SK-N-SH (cell line): ENCODE measurements around the gene FALEC.

Experiments used
- TF ChIP-seq, protein P1 (sequence below): IDR thresholded peaks from 2 replicates; pipeline ENCODE4 v1.4.0; 2012; ENCODE audit warnings: low read depth, borderline replicate concordance
- TF ChIP-seq, protein P2 (sequence below): fragments of 200-600 bp; sonication (generic); IDR thresholded peaks from 2 replicates; pipeline ENCODE4 v1.6.1; 2017; ENCODE audit warnings: antibody characterized with exemption, mild to moderate bottlenecking, moderate library complexity

DNA sequence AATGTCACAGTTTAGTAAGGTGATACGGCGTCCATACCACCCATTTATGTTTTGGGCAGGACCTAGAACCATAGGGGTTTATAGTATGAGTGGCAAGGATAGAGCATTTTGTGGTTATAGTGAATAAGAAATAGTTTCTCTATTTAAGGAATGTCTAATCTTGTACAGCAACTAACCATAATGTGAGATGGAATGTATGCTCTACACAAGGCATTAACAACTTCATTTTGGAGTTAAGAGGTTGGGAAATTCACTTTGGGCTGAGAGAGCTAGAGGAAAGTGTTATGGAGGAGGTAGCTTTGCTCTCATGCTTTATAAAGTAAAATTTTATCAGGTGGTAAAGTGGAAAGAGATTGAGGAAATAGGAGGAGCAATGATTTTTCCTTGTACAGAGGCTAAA lies 66.8 kb downstream of the FALEC start:
- TF ChIP-seq, protein P1, sequence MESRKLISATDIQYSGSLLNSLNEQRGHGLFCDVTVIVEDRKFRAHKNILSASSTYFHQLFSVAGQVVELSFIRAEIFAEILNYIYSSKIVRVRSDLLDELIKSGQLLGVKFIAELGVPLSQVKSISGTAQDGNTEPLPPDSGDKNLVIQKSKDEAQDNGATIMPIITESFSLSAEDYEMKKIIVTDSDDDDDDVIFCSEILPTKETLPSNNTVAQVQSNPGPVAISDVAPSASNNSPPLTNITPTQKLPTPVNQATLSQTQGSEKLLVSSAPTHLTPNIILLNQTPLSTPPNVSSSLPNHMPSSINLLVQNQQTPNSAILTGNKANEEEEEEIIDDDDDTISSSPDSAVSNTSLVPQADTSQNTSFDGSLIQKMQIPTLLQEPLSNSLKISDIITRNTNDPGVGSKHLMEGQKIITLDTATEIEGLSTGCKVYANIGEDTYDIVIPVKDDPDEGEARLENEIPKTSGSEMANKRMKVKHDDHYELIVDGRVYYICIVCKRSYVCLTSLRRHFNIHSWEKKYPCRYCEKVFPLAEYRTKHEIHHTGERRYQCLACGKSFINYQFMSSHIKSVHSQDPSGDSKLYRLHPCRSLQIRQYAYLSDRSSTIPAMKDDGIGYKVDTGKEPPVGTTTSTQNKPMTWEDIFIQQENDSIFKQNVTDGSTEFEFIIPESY = no peak
- TF ChIP-seq, protein P2, sequence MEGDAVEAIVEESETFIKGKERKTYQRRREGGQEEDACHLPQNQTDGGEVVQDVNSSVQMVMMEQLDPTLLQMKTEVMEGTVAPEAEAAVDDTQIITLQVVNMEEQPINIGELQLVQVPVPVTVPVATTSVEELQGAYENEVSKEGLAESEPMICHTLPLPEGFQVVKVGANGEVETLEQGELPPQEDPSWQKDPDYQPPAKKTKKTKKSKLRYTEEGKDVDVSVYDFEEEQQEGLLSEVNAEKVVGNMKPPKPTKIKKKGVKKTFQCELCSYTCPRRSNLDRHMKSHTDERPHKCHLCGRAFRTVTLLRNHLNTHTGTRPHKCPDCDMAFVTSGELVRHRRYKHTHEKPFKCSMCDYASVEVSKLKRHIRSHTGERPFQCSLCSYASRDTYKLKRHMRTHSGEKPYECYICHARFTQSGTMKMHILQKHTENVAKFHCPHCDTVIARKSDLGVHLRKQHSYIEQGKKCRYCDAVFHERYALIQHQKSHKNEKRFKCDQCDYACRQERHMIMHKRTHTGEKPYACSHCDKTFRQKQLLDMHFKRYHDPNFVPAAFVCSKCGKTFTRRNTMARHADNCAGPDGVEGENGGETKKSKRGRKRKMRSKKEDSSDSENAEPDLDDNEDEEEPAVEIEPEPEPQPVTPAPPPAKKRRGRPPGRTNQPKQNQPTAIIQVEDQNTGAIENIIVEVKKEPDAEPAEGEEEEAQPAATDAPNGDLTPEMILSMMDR = no peak
